ENCODE results near the gene AKR1C1.
"Not testable (repeated sequence)": the region's sequence is repeated elsewhere in the genome, so short reads cannot be mapped to it uniquely, and the experiment has no call there.

AKR1C1 gene

GRCh38 chr10:4934391-4934987 is 28.7 kb upstream of the AKR1C1 start:
- TF ChIP-seq, protein P1, sequence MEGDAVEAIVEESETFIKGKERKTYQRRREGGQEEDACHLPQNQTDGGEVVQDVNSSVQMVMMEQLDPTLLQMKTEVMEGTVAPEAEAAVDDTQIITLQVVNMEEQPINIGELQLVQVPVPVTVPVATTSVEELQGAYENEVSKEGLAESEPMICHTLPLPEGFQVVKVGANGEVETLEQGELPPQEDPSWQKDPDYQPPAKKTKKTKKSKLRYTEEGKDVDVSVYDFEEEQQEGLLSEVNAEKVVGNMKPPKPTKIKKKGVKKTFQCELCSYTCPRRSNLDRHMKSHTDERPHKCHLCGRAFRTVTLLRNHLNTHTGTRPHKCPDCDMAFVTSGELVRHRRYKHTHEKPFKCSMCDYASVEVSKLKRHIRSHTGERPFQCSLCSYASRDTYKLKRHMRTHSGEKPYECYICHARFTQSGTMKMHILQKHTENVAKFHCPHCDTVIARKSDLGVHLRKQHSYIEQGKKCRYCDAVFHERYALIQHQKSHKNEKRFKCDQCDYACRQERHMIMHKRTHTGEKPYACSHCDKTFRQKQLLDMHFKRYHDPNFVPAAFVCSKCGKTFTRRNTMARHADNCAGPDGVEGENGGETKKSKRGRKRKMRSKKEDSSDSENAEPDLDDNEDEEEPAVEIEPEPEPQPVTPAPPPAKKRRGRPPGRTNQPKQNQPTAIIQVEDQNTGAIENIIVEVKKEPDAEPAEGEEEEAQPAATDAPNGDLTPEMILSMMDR (IDR thresholded peaks at IDR 0.05; ENCODE audit: control insufficient read depth, extremely low read depth, insufficient read depth), result no peak
- DNase-seq (ENCODE audit: low read depth), result no peak
- H3K4me3 ChIP-seq (ENCODE audit: low read depth, low read length), result no peak overlapping the region

- DNase-seq (ENCODE audit: low read depth), result no peak
- no peak overlapping the region for H3K4me3 ChIP-seq (ENCODE audit: low read depth, low read length)
- TF ChIP-seq, protein P1 (IDR thresholded peaks at IDR 0.05; ENCODE audit: control insufficient read depth, extremely low read depth, insufficient read depth), result no peak
Observed at GRCh38 chr10:4937346-4937745, 25.9 kb upstream of the AKR1C1 start.

- no peak for DNase-seq (ENCODE audit: low read depth)
- TF ChIP-seq, protein P1 (IDR thresholded peaks at IDR 0.05; ENCODE audit: control insufficient read depth, extremely low read depth, insufficient read depth), result no peak
- no peak overlapping the region for H3K4me3 ChIP-seq (ENCODE audit: low read depth, low read length)
Observed at GRCh38 chr10:4939224-4940072, 23.8 kb upstream of the AKR1C1 start.

GRCh38 chr10:4940073-4940428 is 23.2 kb upstream of the AKR1C1 start:
- not testable (repeated sequence) for DNase-seq (ENCODE audit: low read depth); H3K4me3 ChIP-seq (ENCODE audit: low read depth, low read length)

DNA sequence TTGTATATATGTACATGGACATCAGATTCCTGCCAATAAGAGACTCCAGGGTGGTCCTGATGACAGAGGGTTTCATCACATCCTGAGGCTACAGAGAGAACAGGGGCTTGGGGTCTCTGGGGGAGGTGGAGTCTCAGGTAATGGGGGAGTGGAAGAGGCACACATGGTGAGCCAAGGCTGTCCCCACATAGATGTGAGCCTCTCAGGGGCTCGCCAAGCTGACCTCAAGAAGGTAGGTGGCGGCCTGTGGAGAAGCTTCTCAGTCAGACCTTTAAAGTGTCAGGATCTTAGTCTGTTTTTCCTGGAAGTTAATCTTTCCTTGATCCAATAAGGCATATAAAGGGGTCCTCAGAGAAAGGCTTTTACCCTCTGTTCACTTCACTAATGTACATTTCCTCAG is 22.3 kb upstream of the AKR1C1 start:
- not testable (repeated sequence) for H3K4me3 ChIP-seq (ENCODE audit: low read depth, low read length); DNase-seq (ENCODE audit: low read depth)

DNA sequence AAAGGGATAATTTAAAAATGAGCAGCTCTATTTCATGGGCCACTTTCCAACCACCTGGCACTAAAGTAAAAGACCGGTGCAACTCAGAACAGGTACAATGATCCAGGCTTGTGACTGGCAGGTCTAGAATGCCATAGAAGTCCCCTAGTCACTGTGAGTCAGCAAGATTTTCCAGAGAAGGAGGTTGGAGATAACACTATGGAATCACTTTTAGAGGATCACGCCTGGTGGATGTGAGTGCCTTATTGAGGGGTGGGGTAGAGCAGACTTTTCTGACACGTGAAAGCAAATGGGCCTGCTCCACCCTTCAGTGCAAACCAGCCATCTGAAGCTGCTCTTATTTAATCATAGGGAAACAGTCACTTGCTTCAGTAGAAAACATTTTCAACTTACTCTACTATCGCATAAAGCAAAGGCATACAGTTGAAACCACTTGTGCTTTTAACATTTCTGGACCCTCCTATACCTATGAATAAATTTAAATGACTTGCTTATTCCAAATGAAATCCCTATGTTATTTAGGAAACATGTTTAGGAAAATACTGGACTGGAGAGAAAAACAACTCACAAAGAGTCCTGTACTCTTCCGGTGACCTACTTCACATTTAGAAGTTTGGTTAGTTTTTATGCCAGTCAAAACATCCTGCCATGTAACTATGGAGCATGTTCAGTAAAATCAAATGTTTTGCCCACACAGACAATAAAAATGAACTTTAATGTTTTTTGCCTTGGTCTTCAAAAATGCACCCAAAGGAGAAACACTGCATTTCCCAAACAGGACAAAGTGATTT is 21.5 kb upstream of the AKR1C1 start:
- TF ChIP-seq, protein P1 (IDR thresholded peaks at IDR 0.05; ENCODE audit: control insufficient read depth, extremely low read depth, insufficient read depth), result no peak
- DNase-seq (ENCODE audit: low read depth), result no peak
- H3K4me3 ChIP-seq (ENCODE audit: low read depth, low read length), result no peak overlapping the region

DNA sequence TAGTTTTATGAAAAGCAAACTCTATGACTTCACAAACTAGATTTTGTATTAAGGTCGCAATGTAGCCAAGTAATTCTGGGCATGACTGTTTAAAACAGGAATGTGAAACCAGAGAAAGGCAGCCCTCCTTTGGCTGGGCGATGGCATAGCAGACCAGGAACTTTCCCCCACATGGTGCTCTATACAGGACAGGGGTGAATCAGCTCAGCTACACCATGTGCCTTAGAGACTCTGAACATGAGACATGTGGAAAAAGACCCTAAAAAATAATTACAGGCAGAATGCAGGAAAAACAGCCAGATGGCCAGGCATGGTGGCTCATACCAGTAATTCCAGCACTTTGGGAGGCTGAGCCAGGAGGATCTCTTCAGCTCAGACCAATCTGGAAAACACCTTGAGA is 20.3 kb upstream of the AKR1C1 start:
- H3K4me3 ChIP-seq (ENCODE audit: low read depth, low read length); DNase-seq (ENCODE audit: low read depth): not testable (repeated sequence)

DNA sequence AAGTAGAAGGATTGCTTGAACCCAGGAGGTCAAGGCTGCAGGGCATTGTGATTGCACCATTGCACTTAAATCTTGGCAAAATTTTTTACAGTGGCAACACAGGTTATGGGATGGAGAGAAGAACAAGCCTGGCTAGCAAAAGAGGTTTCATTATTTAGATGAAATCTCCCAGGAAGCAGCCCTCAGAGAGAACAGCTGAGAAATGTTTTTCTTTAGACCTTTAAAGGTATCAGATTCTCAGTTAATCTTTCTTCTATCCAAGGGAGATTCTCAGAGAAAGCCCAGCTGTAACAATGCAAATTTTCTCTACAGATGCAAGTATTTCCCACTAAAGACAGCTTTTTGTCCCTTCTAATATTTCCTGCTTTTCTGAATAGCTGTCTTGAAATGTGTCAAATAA is 19.8 kb upstream of the AKR1C1 start:
- H3K4me3 ChIP-seq (ENCODE audit: low read depth, low read length); DNase-seq (ENCODE audit: low read depth): not testable (repeated sequence)

DNA sequence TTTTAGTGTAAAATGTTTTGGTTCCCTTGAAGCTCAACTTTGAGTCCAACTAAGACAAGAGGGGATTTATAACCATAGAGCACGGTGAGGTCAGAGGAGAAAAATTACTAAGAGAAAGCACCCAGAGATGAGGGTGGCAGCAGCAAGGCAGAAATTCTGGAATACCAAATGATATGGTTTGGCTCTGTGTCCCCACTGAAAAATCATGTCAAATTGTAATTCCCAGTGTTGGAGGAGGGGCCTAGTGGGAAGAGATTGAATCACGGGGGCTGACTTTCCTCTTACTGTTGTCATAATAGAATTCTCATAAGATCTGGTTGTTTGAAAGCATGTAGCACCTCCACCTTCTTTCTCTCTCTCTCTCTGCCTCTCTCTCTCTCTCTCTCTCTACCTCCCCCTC is 19.4 kb upstream of the AKR1C1 start:
- no peak for DNase-seq (ENCODE audit: low read depth)
- no peak overlapping the region for H3K4me3 ChIP-seq (ENCODE audit: low read depth, low read length)
- TF ChIP-seq, protein P1 (IDR thresholded peaks at IDR 0.05; ENCODE audit: control insufficient read depth, extremely low read depth, insufficient read depth), result no peak

All from LNCaP clone FGC (cell line).